HepG2 (cell line): ENCODE results near the gene HOXC10. TPM values are rescaled to one million over a fixed set of nuclear protein-coding genes. Genes with fewer than 3 reads are reported as not detected.

Experiments
- ATAC-seq: fragments of 200-7000 bp; cut with Tn5 transposase; 3 replicates; pipeline ENCODE4 v1.9.1; 2020; ENCODE audit warnings: mild to moderate bottlenecking, moderate library complexity
- BruUV-seq: library from RNA; stranded (reverse); fragments of 400-500 nt; replicated peaks from 2 replicates; lab custom pipeline; 2021; lab: Mats Ljungman, UMichigan
- CTCF ChIA-PET: fragments of 300-600 bp; formaldehyde crosslinking; extraction: SDS; loops from one replicate; lab custom pipeline; 2021; ENCODE audit warnings: low total read pairs, inconsistent platforms, low intra/inter-chr PET ratio; lab: Yijun Ruan, JAX
- POLR2A ChIA-PET: fragments of 350-600 bp; sonication (Branson Sonifier 250); formaldehyde crosslinking; loops from one replicate; lab custom pipeline; 2020; ENCODE audit warnings: antibody characterized with exemption, inconsistent platforms; lab: Yijun Ruan, JAX
- DNase-seq: peaks from one replicate; pipeline ENCODE4 v3.0.0-alpha.2; 2015; ENCODE audit warnings: low spot score
- FAIRE-seq: peaks from 3 replicates; lab custom pipeline; 2011; peaks lifted over from hg19 to GRCh38; lab: Jason Lieb, UNC
- H2AFZ ChIP-seq: one replicate; pipeline ENCODE4 v1.6.1; 2011; ENCODE audit warnings: low read length, inconsistent platforms
- H3K27ac ChIP-seq: fragments of 300-600 bp; 3 replicates; pipeline ENCODE4 v1.8.0; 2011; ENCODE audit warnings: mixed run types, mild to moderate bottlenecking, mixed read lengths, low read length, inconsistent platforms; ENCODE audit not compliant: insufficient read depth; ENCODE audit errors: extremely low read length
- H3K27me3 ChIP-seq, 2 experiments: fragments of 200-600 bp in 1 of 2; 2 replicates in 1 of 2; 3 replicates in 1 of 2; pipeline versions ENCODE4 v1.6.0 to v1.8.0; 2011; ENCODE audit warnings: low read length in 2 of 2, mild to moderate bottlenecking in 2 of 2, moderate library complexity in 2 of 2, inconsistent platforms in 1 of 2; ENCODE audit not compliant: insufficient read depth in 2 of 2, control insufficient read depth in 1 of 2
- H3K36me3 ChIP-seq, 2 experiments: fragments of 200-600 bp in 1 of 2; replicated peaks in 1 of 2; 2 replicates in 1 of 2; 3 replicates in 1 of 2; pipeline versions ENCODE4 v1.5.1 to v1.8.0; 2011; ENCODE audit warnings: low read length in 2 of 2, inconsistent platforms in 1 of 2; ENCODE audit not compliant: insufficient read depth in 2 of 2, control insufficient read depth in 1 of 2
- H3K4me1 ChIP-seq: 2 replicates; pipeline ENCODE4 v1.5.1; 2012; ENCODE audit warnings: low read length, inconsistent platforms; ENCODE audit not compliant: insufficient read depth
- H3K4me2 ChIP-seq: 2 replicates; pipeline ENCODE4 v1.6.0; 2011; ENCODE audit warnings: low read depth, low read length, inconsistent platforms
- H3K4me3 ChIP-seq, 3 experiments: fragments of 200-600 bp in 1 of 3; sonication (generic), shearing (Covaris generic) in 1 of 3; replicated peaks in 1 of 3; 2 replicates each; pipeline ENCODE4 v1.5.1; 2011 to 2016; ENCODE audit warnings: low read length in 3 of 3, inconsistent platforms in 2 of 3, low read depth in 2 of 3, mild to moderate bottlenecking in 2 of 3, control low read depth in 1 of 3, mixed read lengths in 1 of 3; ENCODE audit not compliant: insufficient read depth in 1 of 3
- H3K79me2 ChIP-seq: one replicate; pipeline ENCODE4 v1.6.1; 2011; ENCODE audit warnings: low read length, inconsistent platforms; ENCODE audit not compliant: insufficient read depth
- H3K9ac ChIP-seq: 2 replicates; pipeline ENCODE4 v1.6.0; 2011; ENCODE audit warnings: mild to moderate bottlenecking, low read depth, low read length, inconsistent platforms; ENCODE audit not compliant: insufficient read depth
- H3K9me3 ChIP-seq: 2 replicates; pipeline ENCODE4 v1.5.1; 2012; ENCODE audit warnings: mild to moderate bottlenecking, low read length
- H4K20me1 ChIP-seq: 2 replicates; pipeline ENCODE4 v1.6.0; 2011; ENCODE audit warnings: inconsistent platforms, mild to moderate bottlenecking, low read length, moderate library complexity; ENCODE audit not compliant: insufficient read depth
- ATF1 ChIP-seq: IDR thresholded peaks from 2 replicates; pipeline ENCODE4 v1.6.1; 2016; ENCODE audit warnings: mild to moderate bottlenecking, control low read depth
- CEBPB ChIP-seq: IDR thresholded peaks from 2 replicates; pipeline ENCODE4 v1.6.1; 2011; ENCODE audit warnings: low read depth, low read length, improper control_type of control experiment, borderline replicate concordance
- CEBPG ChIP-seq: IDR thresholded peaks from 2 replicates; pipeline ENCODE4 v1.6.1; 2016
- MAZ ChIP-seq, 2 experiments: sonication (generic) in 1 of 2; formaldehyde crosslinking in 1 of 2; IDR thresholded peaks; 2 replicates each; pipeline versions ENCODE4 v1.5.0 to v1.6.1; 2012 to 2020; ENCODE audit warnings: low read depth in 2 of 2, mild to moderate bottlenecking in 2 of 2, borderline replicate concordance in 1 of 2, improper control_type of control experiment in 1 of 2, low read length in 1 of 2, missing genetic modification reagents in 1 of 2, moderate library complexity in 1 of 2
- PRDM10 ChIP-seq: sonication (generic); formaldehyde crosslinking; IDR thresholded peaks from 2 replicates; pipeline ENCODE4 v1.4.0; 2020; ENCODE audit warnings: low read depth, missing genetic modification reagents
- UBTF ChIP-seq: sonication (generic); formaldehyde crosslinking; IDR thresholded peaks from 2 replicates; pipeline ENCODE4 v1.4.0; 2020; ENCODE audit warnings: mild to moderate bottlenecking, missing genetic modification reagents
- USF2 ChIP-seq, 2 experiments: sonication (generic) in 1 of 2; formaldehyde crosslinking in 1 of 2; IDR thresholded peaks; 2 replicates each; pipeline versions ENCODE4 v1.5.1 to v1.6.1; 2011 to 2020; ENCODE audit warnings: borderline replicate concordance in 1 of 2, low read depth in 1 of 2, low read length in 1 of 2, mild to moderate bottlenecking in 1 of 2, missing genetic modification reagents in 1 of 2, moderate library complexity in 1 of 2
- ZNF17 ChIP-seq: sonication (generic); formaldehyde crosslinking; IDR thresholded peaks from 2 replicates; pipeline ENCODE4 v1.5.0; 2020; ENCODE audit warnings: mild to moderate bottlenecking, missing genetic modification reagents
- ZNF564 ChIP-seq: sonication (generic); formaldehyde crosslinking; IDR thresholded peaks from 2 replicates; pipeline ENCODE4 v1.8.1; 2023; ENCODE audit warnings: mild to moderate bottlenecking, missing genetic modification reagents
- WGBS: methylation state at CpG from one replicate; pipeline ENCODE4 v1.1.6; 2017; ENCODE audit warnings: low lambda C conversion rate; 5-methylcytosine and 5-hydroxymethylcytosine counted together
- in situ Hi-C: cut with HindIII; loops from 2 replicates; pipeline ENCODE4 v1.10.0; 2017; ENCODE audit warnings: low pct_unique_long_range_greater_than_20kb; ENCODE audit not compliant: extremely low pct_ligation_motif_present
- intact Hi-C: fragments of 100-400 bp; cut with micrococcal nuclease; formaldehyde crosslinking; loops from one replicate; pipeline ENCODE4 v1.10.0; 2022; ENCODE audit not compliant: unreplicated experiment
- polyA plus RNA-seq, 8 experiments: library from polyadenylated mRNA; depleted of rRNA in 3 of 8; stranded (reverse) in 7 of 8; unstranded in 1 of 8; fragments of >200 nt; fragmentation: Illumina TruSeq in 4 of 8; extraction: Trizol in 4 of 8; gene quantifications; 2 replicates each; pipeline versions ENCODE4 v1.2.1 to v1.2.3, GENCODE V29; 2011 to 2016; ENCODE audit warnings: low read depth in 4 of 8, missing spikeins in 1 of 8, mixed read lengths in 1 of 8; ENCODE audit not compliant: insufficient read depth in 1 of 8
- total RNA-seq, 5 experiments: library from RNA; depleted of rRNA; stranded (reverse); fragments of >200 nt; fragmentation: Illumina TruSeq; extraction: Trizol; gene quantifications; 2 replicates each; pipeline ENCODE4 v1.2.3, GENCODE V29; 2016; ENCODE audit warnings: low read depth in 1 of 5

The HOXC10 gene
- total and polyA plus RNA-seq, 2 of the 13 experiments (the other 11 are each of a cell fraction or from before 2014, with no cell fraction given), result not detected

GRCh38 chr12:53938326-53939140 lies 46.4 kb upstream of the HOXC10 start, which contains the start of gene HOXC13 (continued):
- TF ChIP-seq USF2 (IDR thresholded peaks at IDR 0.05; ENCODE audit: low read depth, low read length) (peak; percentile 88), USF2 (CRISPR knock-in tag; IDR thresholded peaks at IDR 0.05; ENCODE audit: borderline replicate concordance) (peak; percentile 71; the same call in 1 of the 2 replicates), ATF1 (CRISPR knock-in tag) (no peak), ZNF564 (CRISPR knock-in tag) (no peak)

- no peak overlapping the region for H3K9ac ChIP-seq
- TF ChIP-seq PRDM10 (no peak), MAZ (IDR thresholded peaks at IDR 0.05; ENCODE audit: borderline replicate concordance, low read depth, low read length) (no peak), MAZ (CRISPR knock-in tag; IDR thresholded peaks at IDR 0.05; ENCODE audit: low read depth) (no peak), CEBPB (peak; percentile 88), ZNF17 (CRISPR knock-in tag) (no peak), CEBPG (CRISPR knock-in tag) (peak; percentile 63), UBTF (CRISPR knock-in tag) (peak; percentile 42; the same call in 1 of the 2 replicates)
Measured at GRCh38 chr12:53939141-53940108, 45.5 kb upstream of the HOXC10 start.

More at GRCh38 chr12:53939141-53940108, 45.5 kb upstream of the HOXC10 start:
- peak; percentile 24 for DNase-seq
- no peak for FAIRE-seq
- 46% methylated on average over 43 of the region's 91 CpGs for WGBS
- in situ Hi-C loops, result loop anchor here (25.0 kb wide), 1 partner anchor 152 kb away; no protein-coding TSS in a partner anchor
- no peak overlapping the region for H3K27ac ChIP-seq
- no peaks in the 10 kb centered on the region for H3K4me1 ChIP-seq
- ChIA-PET CTCF (no interaction called here), POLR2A (no interaction called here)
- ATAC-seq, result peak; percentile 95
- H3K27me3 ChIP-seq, result peaks cover 10 to 87% of the 10 kb centered on the region in 2 experiments
- intact Hi-C loops, result no loop called here
- no peaks in the 10 kb centered on the region for H3K36me3 ChIP-seq
- no peak overlapping the region for H2AFZ ChIP-seq
- no peaks in the 10 kb centered on the region for H3K79me2 ChIP-seq
- no TSS peak for BruUV-seq
- no peaks in the 10 kb centered on the region for H3K9me3 ChIP-seq
- H3K4me3 ChIP-seq, result no peak overlapping the region
- H4K20me1 ChIP-seq, result no peaks in the 10 kb centered on the region
- peak overlapping the region; percentile 36; the same call in 1 of the 2 replicates for H3K4me2 ChIP-seq
